ENCODE data around the gene SRR.

DNA sequence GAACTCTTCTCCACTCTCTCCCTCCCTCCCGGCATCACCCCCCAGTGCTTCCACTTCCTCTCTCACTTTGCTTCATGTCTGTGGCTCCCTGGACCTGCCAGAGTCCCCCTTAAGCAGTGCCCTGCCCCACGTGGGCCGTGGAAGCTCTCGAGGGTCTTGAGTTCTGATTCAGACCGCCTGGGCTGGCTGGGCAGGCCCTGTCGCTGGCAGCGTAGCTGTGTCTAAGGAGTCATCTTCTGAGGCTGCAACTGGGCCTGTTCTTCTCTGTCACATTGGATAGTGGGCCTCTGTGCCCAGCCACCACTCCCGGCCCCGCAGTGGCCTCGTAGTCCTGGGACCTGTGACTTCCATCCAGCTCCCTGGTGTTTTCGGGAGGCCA lies 66.5 kb downstream of the SRR start:
- TF ChIP-seq, protein P1, sequence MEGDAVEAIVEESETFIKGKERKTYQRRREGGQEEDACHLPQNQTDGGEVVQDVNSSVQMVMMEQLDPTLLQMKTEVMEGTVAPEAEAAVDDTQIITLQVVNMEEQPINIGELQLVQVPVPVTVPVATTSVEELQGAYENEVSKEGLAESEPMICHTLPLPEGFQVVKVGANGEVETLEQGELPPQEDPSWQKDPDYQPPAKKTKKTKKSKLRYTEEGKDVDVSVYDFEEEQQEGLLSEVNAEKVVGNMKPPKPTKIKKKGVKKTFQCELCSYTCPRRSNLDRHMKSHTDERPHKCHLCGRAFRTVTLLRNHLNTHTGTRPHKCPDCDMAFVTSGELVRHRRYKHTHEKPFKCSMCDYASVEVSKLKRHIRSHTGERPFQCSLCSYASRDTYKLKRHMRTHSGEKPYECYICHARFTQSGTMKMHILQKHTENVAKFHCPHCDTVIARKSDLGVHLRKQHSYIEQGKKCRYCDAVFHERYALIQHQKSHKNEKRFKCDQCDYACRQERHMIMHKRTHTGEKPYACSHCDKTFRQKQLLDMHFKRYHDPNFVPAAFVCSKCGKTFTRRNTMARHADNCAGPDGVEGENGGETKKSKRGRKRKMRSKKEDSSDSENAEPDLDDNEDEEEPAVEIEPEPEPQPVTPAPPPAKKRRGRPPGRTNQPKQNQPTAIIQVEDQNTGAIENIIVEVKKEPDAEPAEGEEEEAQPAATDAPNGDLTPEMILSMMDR (IDR thresholded peaks at IDR 0.05; ENCODE audit: borderline replicate concordance, extremely low read depth, low read length, poor library complexity, severe bottlenecking), result no peak
- no peak for TF ChIP-seq EZH2 (IDR thresholded peaks at IDR 0.05; ENCODE audit: borderline replicate concordance, low read depth, low read length, severe bottlenecking)

Data from DND-41 (cell line).